Calu3 (cell line): ENCODE data around the gene PDK1. TPM values are rescaled to one million over a fixed set of nuclear protein-coding genes. Genes with fewer than 3 reads are reported as not detected.
"Not testable (repeated sequence)": the region's sequence is repeated elsewhere in the genome, so short reads cannot be mapped to it uniquely, and the experiment has no call there.

Source experiments
- BruUV-seq: library from RNA; stranded (reverse); fragments of 400-500 nt; replicated peaks from 2 replicates; lab custom pipeline; 2021; lab: Mats Ljungman, UMichigan
- CTCF ChIA-PET: fragments of 300-600 bp; sonication (Branson Sonifier 250); formaldehyde crosslinking; loops from one replicate; lab custom pipeline; 2022; ENCODE audit warnings: antibody characterized with exemption; lab: Charles Lee
- DNase-seq: peaks from one replicate; pipeline ENCODE4 v3.0.0; 2022
- H3K27ac Mint-ChIP-seq: one replicate; pipeline ENCODE4 v1.8.0; 2022; ENCODE audit warnings: mixed read lengths; ENCODE audit not compliant: unreplicated experiment
- H3K27me3 Mint-ChIP-seq: one replicate; pipeline ENCODE4 v1.8.0; 2022; ENCODE audit warnings: mixed read lengths; ENCODE audit not compliant: unreplicated experiment
- H3K36me3 Mint-ChIP-seq: one replicate; pipeline ENCODE4 v1.8.0; 2022; ENCODE audit warnings: mild to moderate bottlenecking, moderate library complexity, mixed read lengths; ENCODE audit not compliant: insufficient read depth, unreplicated experiment
- H3K4me1 Mint-ChIP-seq: one replicate; pipeline ENCODE4 v1.8.0; 2022; ENCODE audit warnings: mild to moderate bottlenecking, low read depth, mixed read lengths; ENCODE audit not compliant: unreplicated experiment
- H3K4me3 Mint-ChIP-seq: one replicate; pipeline ENCODE4 v1.8.0; 2022; ENCODE audit warnings: mild to moderate bottlenecking, low read depth, moderate library complexity, mixed read lengths; ENCODE audit not compliant: unreplicated experiment
- H3K9me3 Mint-ChIP-seq: one replicate; pipeline ENCODE4 v1.8.0; 2022; ENCODE audit warnings: low read depth, mixed read lengths; ENCODE audit not compliant: unreplicated experiment
- intact Hi-C: fragments of 100-400 bp; cut with micrococcal nuclease; formaldehyde crosslinking; loops from one replicate; pipeline ENCODE4 v1.10.0; 2022; ENCODE audit not compliant: unreplicated experiment
- total RNA-seq: library from RNA; stranded (reverse); gene quantifications from 2 replicates; pipeline ENCODE4 v1.2.3, GENCODE V29; 2022
- TF ChIP-seq, protein P1 (sequence below): fragments of 200-600 bp; IDR thresholded peaks from one replicate; pipeline ENCODE4 v1.8.0; 2022; ENCODE audit warnings: antibody characterized with exemption; ENCODE audit not compliant: unreplicated experiment

PDK1 gene
- total RNA-seq, 1 experiment from 2014 or later = 16.8 TPM

DNA sequence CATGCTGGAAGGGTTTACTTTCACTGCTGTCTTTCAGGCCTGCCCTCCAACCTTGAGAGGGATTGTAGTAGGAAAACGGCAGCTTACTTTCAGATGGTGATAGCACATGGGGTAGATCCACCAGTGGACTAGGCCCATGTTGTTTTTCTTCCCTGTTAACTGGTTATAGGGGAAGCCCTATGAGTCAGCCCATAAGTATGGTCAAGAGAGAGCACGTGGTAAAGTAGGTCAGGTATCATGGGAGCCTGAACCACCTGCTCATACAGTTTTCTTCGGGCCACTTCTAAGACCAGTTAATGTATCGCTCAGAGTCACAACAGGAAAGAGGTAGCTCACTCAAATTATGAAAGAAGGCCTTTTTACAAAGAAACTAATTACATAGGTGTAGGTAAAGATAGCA, 33.0 kb downstream of the PDK1 start:
- Mint-ChIP-seq H3K4me3 (no peak overlapping the region), H3K4me1 (peaks cover 15% of the 10 kb centered on the region), H3K9me3 (peaks cover 3% of the 10 kb centered on the region), H3K27ac (peak overlapping the region; percentile 64), H3K36me3 (peaks cover 5% of the 10 kb centered on the region), H3K27me3 (no peaks in the 10 kb centered on the region)
- BruUV-seq = no TSS peak
- peak; percentile 21 for DNase-seq
- intact Hi-C loops = no loop called here
- CTCF ChIA-PET = interaction anchor here (0.6 kb wide), 2 partner anchors 76 to 1658 kb away, joined by 3 read pairs; no protein-coding TSS in a partner anchor
- TF ChIP-seq, protein P1, sequence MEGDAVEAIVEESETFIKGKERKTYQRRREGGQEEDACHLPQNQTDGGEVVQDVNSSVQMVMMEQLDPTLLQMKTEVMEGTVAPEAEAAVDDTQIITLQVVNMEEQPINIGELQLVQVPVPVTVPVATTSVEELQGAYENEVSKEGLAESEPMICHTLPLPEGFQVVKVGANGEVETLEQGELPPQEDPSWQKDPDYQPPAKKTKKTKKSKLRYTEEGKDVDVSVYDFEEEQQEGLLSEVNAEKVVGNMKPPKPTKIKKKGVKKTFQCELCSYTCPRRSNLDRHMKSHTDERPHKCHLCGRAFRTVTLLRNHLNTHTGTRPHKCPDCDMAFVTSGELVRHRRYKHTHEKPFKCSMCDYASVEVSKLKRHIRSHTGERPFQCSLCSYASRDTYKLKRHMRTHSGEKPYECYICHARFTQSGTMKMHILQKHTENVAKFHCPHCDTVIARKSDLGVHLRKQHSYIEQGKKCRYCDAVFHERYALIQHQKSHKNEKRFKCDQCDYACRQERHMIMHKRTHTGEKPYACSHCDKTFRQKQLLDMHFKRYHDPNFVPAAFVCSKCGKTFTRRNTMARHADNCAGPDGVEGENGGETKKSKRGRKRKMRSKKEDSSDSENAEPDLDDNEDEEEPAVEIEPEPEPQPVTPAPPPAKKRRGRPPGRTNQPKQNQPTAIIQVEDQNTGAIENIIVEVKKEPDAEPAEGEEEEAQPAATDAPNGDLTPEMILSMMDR = no peak

DNA sequence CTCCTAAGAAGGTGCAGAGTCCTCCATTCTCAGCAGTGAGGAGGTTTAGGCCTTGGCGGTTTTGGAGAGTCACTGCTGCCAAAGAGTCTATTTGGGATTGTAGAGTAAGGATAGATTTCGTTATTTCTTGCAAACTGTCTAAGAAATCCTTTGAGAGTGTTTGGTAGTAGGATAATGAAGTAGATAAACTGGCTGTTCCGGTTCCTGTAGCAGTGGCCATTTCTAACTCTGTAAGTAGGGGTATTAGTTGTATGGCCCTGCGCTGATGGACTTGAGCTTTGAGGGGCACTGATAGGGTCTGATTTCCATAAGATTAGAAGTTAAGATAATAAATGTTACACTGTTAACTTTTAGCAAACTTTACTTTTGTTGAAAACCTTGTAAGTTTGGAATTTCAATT, 35.5 kb downstream of the PDK1 start:
- peaks cover 15% of the 10 kb centered on the region for H3K4me1 Mint-ChIP-seq
- H3K4me3 Mint-ChIP-seq, CTCF ChIA-PET: not testable (repeated sequence)

DNA sequence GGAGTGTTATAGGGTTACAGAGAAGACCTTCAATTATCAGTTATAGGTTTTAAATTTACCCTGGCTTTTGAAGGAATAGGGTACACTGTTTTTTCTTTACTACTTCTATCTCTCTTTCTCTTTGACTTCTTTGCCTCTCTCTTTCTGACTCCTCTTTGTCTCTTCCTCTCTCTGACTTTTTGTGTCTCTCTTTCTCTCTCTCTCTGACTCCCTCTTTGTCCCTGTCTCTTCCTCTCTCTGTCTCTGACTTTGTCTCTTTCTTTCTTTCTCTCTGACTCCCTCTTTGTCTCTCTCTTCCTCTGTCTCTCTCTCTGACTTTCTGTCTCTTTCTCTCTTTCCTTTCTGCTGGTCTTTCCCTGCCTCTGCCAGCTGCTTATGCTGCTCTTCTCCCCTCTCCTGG, 36.3 kb downstream of the PDK1 start:
- intact Hi-C loops, BruUV-seq, H3K27me3 Mint-ChIP-seq, H3K9me3 Mint-ChIP-seq, DNase-seq, H3K27ac Mint-ChIP-seq, CTCF ChIA-PET, H3K4me3 Mint-ChIP-seq: not testable (repeated sequence)
- peaks cover 10% of the 10 kb centered on the region for H3K36me3 Mint-ChIP-seq
- H3K4me1 Mint-ChIP-seq = peaks cover 15% of the 10 kb centered on the region

More for the DNA sequence above, 35.5 kb downstream of the PDK1 start:
- intact Hi-C loops, BruUV-seq, H3K27me3 Mint-ChIP-seq, H3K27ac Mint-ChIP-seq, DNase-seq, H3K9me3 Mint-ChIP-seq: not testable (repeated sequence)
- peaks cover 10% of the 10 kb centered on the region for H3K36me3 Mint-ChIP-seq

DNA sequence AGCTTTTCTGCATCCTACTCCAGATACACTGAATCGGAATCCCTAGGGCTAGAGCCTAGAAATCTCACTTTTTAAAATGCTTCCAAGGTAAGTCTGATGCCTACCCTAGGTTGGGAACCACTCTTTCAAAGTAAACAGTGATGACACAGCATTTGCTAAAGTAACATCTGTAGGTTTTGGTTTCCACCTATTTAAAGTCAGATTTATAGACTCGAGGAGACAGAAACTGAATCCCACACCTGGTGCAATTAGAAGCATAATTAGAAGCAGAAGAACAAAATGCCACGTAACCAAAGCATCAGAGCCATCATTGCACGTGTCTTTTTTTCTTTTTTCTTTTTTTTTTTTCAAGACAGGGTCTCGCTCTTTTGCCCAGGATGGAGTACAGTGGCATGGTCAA, 40.9 kb downstream of the PDK1 start:
- TF ChIP-seq, protein P1 = no peak
- H3K27ac Mint-ChIP-seq = no peak overlapping the region
- BruUV-seq = TSS peak; percentile 26
- H3K4me3 Mint-ChIP-seq = no peak overlapping the region
- no peaks in the 10 kb centered on the region for H3K4me1 Mint-ChIP-seq
- intact Hi-C loops = no loop called here
- CTCF ChIA-PET = no interaction called here
- H3K9me3 Mint-ChIP-seq = no peaks in the 10 kb centered on the region
- no peak for DNase-seq
- peaks cover 10% of the 10 kb centered on the region for H3K36me3 Mint-ChIP-seq
- H3K27me3 Mint-ChIP-seq = no peaks in the 10 kb centered on the region

DNA sequence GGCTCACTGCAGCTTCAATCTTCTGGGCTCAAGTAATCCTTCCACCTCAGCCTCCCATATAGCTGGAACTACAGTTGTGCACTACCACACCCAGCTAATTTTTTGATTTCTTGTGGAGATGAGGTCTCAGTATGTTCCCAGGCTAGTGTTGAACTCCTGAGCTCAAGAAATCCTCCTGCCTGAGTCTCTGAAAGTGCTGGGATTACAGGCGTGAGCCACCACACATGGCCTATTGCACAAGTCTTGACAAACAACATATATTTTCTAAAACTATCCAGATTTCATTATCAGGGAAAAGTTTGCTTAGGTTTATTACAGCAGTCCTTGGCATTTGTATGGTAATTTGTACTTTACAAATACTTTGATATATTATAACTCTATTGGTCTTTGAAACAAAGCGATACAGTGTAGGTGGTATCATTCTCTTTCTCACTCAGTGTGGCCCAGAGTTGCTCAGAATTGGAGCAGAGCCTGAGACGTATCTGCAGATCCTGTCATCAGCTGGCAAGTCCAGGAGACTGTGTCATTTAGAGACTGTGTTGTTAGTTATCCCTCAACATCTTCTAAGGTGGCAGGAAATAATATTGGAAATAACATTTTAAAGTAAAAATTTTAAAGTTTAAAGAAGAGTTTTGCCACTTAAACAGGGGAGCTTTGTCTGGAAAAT, 41.4 kb downstream of the PDK1 start:
- DNase-seq = no peak
- intact Hi-C loops = no loop called here
- no peaks in the 10 kb centered on the region for H3K27me3 Mint-ChIP-seq
- H3K36me3 Mint-ChIP-seq = peaks cover 10% of the 10 kb centered on the region
- H3K4me3 Mint-ChIP-seq = no peak overlapping the region
- CTCF ChIA-PET = no interaction called here
- H3K27ac Mint-ChIP-seq = no peak overlapping the region
- TF ChIP-seq, protein P1 = no peak
- no peaks in the 10 kb centered on the region for H3K9me3 Mint-ChIP-seq
- H3K4me1 Mint-ChIP-seq = no peaks in the 10 kb centered on the region
- no TSS peak for BruUV-seq
